Measurements from ENCODE around the gene MEDAG.
"Not testable (repeated sequence)": the region's sequence is repeated elsewhere in the genome, so short reads cannot be mapped to it uniquely, and the experiment has no call there.

MEDAG gene

GRCh38 chr13:30907121-30907861 lies 1.2 kb downstream of the MEDAG start:
- no peak for DNase-seq (ENCODE audit: low spot score)

- no peak for DNase-seq (ENCODE audit: low spot score)
These were observed 2.4 kb downstream of the MEDAG start for GRCh38 chr13:30908416-30908980.

GRCh38 chr13:30910676-30911075 lies 4.6 kb downstream of the MEDAG start:
- no peak for DNase-seq (ENCODE audit: low spot score)

GRCh38 chr13:30915691-30916541 lies 9.8 kb downstream of the MEDAG start:
- DNase-seq (ENCODE audit: low spot score), result no peak

- no peak for DNase-seq (ENCODE audit: low spot score)
These were observed 10.9 kb downstream of the MEDAG start for GRCh38 chr13:30916991-30917390.

GRCh38 chr13:30918662-30919405 lies 12.8 kb downstream of the MEDAG start:
- no peak for DNase-seq (ENCODE audit: low spot score)

- no peak for DNase-seq (ENCODE audit: low spot score)
These were observed 14.3 kb downstream of the MEDAG start for GRCh38 chr13:30920162-30920909.

- DNase-seq (ENCODE audit: low spot score), result no peak
These were observed 17.3 kb downstream of the MEDAG start for GRCh38 chr13:30923418-30923817.

- peak; percentile 52 for DNase-seq (ENCODE audit: low spot score)
These were observed 18.6 kb downstream of the MEDAG start for GRCh38 chr13:30924721-30925120.

GRCh38 chr13:30925429-30925828 lies 19.4 kb downstream of the MEDAG start:
- DNase-seq (ENCODE audit: low spot score), result no peak

GRCh38 chr13:30926781-30927180 lies 20.7 kb downstream of the MEDAG start:
- no peak for DNase-seq (ENCODE audit: low spot score)

GRCh38 chr13:30927188-30927587 lies 21.1 kb downstream of the MEDAG start:
- not testable (repeated sequence) for DNase-seq (ENCODE audit: low spot score)

GRCh38 chr13:30927595-30927994 lies 21.5 kb downstream of the MEDAG start:
- no peak for DNase-seq (ENCODE audit: low spot score)

- DNase-seq (ENCODE audit: low spot score), result no peak
These were observed 22.9 kb downstream of the MEDAG start for GRCh38 chr13:30928978-30929377.

- DNase-seq (ENCODE audit: low spot score), result no peak
These were observed 26.6 kb downstream of the MEDAG start, which contains the start of gene TEX26 for GRCh38 chr13:30932481-30933353. Gene TEX26 (plus strand): TSS chr13:30932656. CDS start chr13:30932716, 60 bp downstream.

- DNase-seq (ENCODE audit: low spot score), result no peak
These were observed 27.2 kb downstream of the MEDAG start for GRCh38 chr13:30933354-30933670.

- no peak for DNase-seq (ENCODE audit: low spot score)
These were observed 28.3 kb downstream of the MEDAG start for GRCh38 chr13:30934381-30934780.

- DNase-seq (ENCODE audit: low spot score), result no peak
These were observed 28.7 kb downstream of the MEDAG start for GRCh38 chr13:30934803-30935202.

- DNase-seq (ENCODE audit: low spot score), result no peak
These were observed 30.9 kb downstream of the MEDAG start for GRCh38 chr13:30936971-30937370.

- no peak for DNase-seq (ENCODE audit: low spot score)
These were observed 37.8 kb downstream of the MEDAG start for GRCh38 chr13:30943881-30944280.
